GM03348 (cell line): Measurements from ENCODE around the gene MAP7D2.

ENCODE experiments used
- DNase-seq: peaks from one replicate; pipeline ENCODE4 v3.0.0; 2012; ENCODE audit warnings: low spot score

Gene MAP7D2

DNA sequence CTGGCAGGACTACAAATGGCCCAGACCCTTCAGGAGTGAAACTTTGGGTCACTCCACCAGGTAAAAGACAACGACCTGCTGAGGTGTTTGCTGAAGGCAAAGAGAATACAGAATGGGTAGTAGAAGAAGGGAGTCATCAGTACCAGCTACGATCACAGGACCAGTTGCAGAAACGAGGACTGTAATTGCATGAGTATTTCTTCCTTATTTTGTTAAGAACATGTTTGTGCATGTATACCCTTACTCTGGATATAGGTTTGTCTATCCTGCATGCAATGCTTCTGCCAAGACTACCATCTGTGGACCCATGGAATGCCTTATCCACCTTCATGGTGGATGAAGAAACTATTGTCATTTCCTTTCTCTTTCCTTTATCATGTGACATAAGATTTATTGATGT, 77.7 kb downstream of the MAP7D2 start:
- DNase-seq: no peak

DNA sequence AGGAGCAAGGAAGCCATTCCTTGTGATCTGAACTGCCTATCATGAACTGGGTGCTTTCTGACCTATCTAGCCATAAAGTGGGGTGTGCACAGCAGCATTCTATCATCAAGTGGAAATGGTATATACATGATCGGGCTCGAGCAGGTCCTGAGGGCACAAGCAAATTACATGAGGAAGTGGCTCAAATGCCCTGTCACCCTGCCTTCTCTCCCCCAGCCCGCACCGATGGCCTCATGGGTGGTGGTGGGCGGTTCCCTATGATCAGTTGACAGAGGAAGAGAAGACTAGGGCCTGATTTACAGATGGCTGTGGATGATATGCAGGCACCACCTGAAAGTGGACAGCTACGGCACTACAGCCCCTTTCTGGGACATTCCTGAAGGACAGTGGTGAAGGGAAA, 79.5 kb downstream of the MAP7D2 start:
- no peak for DNase-seq

DNA sequence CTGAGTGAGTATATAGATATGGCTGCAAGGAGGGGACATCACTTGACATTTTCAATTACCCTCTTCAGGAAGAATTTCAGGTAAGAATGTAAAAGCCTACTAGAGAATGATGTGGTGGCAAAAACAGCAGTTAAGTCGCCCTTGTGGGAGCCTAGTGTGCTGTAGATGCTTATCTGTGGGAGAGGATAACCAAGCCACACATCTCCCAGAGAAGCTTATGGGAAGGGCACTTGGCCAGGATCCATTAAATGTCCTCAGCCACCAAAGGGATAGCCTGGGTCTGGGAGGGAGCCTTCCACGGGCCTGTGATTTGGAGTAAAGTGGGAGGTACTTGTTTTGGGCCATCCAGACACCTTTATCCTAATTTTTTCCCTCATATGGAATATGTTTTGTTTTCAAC, 84.5 kb downstream of the MAP7D2 start:
- DNase-seq: no peak

DNA sequence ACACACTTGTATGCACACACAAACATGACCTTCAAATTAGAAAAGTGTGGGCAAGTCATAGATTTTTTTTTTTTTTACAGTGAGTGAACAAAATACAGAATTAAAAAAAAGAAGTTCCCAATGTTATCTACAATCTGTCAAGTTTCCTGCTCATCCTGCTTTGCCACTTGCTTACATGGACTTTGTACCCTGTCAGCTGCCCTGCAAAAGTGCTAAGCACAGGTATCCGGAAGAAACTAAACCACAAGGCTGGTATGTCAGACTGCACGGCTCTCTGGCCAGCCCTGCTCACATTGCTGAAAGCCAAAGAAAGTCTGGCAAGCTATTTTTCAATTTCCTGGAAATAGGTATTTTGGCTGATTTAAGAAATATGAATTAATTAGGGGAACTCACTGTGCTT, 87.0 kb downstream of the MAP7D2 start:
- no peak for DNase-seq

DNA sequence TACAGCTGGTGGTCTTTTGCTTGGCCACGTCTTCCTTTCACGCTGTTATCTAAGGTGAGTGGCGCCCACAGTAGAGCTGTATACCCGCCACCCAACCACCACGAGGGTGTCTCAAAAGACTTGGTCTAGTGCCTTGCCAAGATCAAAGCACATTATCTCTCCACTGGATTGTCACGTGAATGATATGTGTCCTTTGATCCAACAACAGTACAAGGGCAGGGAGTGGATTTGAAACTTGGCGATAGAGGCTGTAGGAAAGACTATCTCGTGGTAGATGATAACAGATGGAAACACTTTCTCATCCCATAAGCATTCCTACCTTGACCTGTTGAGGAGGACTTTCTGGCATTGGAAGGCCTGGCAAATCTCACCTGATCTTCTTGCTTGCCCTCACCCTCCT, 88.1 kb downstream of the MAP7D2 start:
- no peak for DNase-seq

DNA sequence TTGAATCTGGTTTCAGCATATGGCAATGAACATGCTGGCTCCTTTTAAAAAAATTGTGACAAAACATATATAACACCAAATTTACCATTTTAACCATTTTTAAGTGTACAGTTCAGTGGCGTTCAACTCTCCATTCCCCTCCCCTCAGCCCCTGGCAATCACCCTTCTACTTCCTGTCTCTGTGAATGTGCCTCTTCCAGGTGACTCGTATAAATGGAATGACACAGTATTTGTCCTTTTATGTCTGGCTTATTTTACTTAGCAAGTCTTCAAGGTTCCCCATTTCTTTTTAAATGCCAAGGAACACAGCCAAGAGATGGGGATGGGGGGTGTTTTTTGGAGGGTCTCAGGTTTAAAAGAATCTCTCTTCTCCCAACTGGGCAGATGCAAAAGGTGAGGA, 90.4 kb downstream of the MAP7D2 start:
- DNase-seq: no peak

DNA sequence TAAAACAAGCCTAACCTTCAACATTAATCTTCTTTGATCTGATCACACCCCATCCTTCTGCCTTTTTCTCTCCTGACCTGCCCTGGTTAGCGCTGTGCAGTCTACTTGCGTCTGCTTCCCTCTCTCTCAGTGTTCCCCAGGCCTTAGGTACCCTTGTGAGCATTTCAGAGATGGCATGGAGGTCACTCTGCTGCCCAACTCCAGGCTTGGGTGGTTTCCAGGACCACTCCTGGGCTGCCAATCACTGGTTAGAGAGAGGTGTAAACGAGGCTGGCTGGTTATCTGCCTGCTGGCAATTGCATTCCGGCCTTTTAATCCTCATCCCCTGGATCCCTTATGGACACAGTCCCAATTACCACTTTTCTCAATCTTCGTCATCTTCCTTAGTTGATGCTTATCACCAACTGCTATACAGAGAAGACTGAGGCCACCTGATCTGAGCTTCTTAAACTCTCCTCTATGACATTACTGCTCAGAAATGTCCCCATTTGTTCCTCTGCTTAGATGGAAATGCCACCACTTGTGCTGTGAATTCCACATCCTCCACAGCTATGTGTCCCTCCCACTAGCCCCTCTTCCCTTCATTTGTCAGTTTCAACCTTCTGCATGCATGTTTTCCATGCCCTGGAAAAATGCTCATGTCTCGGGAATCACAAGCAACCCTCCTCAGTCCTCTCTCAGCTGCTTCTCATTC, 96.9 kb downstream of the MAP7D2 start:
- no peak for DNase-seq

DNA sequence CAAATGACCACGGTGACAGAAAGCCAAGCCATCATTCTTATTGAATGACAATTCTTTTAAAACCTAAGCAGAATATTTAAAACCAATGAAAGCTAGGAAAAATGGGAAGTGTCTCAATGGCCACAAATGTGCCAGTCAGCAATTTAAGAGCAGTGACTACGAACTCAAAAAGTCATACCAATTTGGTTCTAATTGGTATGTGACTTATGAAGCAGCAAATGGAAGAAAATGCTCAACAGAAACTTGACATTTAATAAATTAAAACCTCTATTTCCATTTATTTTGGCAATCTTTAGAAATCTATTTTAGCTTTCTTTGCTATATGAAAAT, 100.1 kb downstream of the MAP7D2 start:
- DNase-seq: no peak

DNA sequence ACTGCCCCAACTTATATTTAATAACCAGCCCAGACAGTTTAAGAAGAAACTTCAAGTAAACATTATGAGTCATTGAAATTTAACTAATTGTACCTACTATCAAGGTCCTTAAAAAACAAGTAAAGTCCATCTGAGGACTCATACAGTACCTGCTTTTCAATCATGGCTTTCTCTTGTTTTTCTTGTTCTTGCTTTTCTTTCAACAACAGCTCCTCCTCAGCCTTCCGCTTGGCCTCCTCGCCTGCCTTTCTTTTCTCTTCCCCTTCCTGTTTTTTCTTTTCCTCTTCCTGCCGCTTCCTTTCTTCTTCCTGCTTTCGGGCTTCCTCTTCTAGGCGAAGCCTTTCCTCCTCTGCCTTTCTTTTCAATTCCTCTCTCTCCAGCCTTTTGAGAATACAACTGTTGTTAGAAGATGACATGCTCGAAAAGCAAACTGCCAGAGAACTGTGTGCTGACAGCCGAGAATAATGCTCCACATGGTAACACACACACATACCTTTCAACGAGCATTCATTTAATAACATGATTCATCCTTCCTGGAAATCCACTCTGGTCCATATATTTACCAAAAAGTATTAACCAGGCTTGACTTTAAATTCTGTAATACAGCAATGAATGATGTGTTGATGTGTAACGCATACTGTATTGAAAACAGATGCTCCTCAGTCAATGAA, 100.6 kb downstream of the MAP7D2 start:
- peak; percentile 8 for DNase-seq

DNA sequence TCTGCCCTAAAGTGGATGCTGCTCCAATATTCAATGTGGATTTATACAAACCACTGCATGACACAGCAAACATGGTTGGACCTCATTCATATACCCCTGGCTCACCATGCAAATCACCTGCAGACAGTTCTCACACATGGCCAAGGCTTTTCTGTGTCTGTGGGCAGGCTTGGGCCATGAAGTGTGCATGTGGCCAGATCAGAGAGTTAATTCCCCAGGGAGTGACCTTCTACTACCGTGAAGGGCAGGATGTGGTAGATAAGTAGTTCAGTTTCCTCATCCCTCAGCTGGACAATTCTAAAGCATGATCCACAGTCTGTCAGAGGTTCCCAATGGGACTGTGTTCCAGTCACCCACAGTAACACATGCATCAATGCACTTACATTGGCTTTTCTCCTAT, 101.3 kb downstream of the MAP7D2 start:
- no peak for DNase-seq

DNA sequence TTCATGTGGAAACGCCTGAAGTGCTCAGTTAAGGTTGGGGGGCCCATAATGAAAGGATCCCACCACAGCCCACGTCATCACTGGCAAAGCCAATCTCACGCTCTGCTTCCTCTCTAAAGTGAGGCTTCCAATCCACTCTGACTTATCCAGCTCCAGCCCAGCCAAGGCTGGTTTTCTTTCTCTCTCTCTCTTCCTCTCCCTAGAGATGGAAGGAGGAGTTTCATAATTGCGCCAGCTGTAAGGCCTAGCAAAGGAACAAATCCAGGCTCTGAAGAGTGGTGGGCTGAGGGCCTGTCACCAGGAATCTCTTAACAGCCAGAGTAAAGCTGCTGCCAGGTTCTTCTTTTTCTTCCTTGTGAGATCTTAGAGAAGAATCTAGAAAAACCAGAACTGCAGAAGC, 105.1 kb downstream of the MAP7D2 start:
- DNase-seq: no peak

DNA sequence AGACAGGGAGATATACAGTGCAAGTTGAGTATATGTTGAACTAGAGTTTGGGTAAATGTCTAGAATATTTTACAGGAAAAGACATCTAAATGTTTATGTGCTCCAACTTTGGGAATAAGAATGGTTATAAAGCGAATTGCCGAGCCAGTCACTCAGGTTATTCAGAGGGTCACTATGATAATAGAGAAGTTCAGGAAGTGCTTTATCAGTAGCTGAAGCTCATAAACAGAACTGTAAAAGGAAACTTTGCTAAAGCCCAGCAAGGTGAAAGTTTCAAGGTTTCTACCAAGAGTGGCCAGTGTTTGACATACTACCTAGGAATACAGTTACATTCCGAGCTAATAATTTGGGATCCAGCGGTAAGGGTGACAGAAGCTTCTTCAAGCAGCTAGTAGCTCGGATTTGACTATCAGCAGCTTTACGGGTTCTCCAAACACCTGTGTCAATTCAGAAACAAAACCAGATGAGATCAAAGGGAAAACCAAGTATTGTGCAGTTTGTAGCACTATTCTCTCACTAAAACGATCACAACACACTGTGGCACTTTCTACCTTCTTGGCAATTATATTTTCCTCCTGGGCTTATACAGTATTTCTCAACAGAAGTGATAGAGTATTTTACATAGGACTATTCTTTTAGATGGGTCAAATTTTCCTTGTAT, 108.6 kb downstream of the MAP7D2 start:
- DNase-seq: no peak

DNA sequence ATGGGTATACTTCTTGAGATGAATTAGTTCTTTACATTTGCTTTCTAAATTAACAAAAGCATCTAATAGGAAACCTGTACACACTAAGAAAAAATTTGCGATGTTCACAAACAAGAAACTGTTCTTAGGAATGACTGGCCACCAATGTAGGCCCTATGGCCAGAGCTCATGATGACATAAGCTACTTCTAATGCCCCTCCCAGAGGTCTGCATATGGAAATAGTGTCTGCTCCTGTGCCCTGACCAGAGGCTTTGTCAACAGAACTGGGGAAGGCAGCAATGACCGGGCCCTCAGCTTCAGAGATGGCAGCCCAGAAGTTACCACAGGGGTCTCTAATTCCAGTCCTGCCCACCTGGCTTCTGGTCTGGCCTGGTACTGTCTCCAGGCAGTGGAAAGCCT, 110.8 kb downstream of the MAP7D2 start:
- DNase-seq: no peak

DNA sequence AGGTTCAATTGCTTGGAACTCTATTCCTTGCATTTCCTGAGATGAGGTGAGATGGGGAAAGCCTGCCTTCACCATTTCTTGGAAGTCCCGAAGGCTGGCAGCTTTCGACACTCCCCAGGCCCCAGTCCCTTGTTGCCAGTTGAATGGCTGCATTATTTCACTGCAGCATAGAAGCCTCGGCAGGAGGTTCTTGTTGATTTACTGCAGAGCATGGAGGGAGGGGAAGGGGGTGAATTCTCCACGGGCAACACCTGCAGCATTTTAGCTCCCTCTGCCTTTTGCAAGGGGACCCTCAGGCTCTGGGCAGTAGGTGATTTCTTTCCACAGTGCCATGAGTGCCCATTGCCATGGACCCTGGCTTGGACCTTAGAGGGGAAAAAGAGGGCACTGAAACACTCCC, 115.1 kb downstream of the MAP7D2 start:
- DNase-seq: no peak

DNA sequence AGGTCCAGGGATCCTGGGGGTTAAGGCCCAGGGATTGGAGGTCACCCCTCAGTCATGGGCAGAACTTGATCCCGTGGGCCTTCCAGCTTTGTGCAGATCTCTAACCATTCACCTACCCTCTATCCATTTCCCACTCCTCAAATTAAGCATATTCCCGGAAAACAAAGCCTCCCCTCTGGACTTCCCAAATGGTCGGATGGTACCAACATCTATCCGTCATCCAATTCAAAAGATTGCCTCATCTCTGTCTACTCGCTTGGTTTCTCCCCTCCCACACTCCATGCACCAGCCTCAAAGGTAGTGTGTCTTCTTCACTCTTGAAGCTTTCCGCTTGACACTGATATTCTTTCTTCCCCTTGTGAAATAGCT, 125.4 kb downstream of the MAP7D2 start:
- DNase-seq: peak; percentile 3

DNA sequence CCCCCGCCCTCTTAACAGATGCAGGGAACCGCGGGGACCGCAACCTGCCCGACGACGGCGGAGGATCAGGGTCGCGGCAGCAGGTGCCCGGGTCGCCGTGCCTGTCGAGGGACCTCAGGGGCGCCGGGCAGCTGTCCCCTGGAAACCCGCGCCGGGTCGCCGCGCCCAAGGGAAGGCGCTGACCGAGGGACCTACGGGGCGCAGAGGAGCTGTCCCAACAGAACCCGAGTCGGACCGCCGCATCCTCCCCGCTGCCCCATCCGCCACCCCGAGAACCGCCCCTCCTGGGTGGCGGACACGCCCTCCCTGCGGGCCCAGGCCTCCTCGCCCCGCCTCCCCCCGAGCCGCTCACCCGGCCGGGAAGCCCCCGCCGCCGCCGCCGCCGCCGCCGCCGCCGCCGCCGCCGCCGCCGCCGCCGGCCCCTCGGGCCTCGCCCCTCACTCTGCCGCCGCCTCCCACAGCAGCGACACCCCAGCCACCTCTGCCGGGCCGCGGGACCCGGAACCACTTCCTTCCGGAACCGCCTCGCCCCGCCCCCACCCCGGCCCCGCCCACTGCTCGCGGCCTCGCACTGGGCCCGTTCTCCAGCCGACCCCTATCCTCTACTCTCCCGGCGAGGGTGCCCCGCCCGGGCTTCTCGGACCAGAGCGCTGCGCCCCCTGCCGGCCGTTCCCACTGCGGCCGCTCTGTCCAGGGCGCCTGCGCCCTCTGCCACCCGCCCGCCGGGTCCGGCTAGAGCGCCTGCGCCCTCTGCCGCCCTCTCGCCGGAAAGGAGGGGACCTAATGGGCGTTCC, 126.0 kb downstream of the MAP7D2 start, which contains the start of gene BCLAF3:
Gene BCLAF3 (minus strand): TSS at position 506 of the 794 bp plus-strand sequence. CDS start 20,797 bp downstream, outside the sequence.
- peak; percentile 96 for DNase-seq

DNA sequence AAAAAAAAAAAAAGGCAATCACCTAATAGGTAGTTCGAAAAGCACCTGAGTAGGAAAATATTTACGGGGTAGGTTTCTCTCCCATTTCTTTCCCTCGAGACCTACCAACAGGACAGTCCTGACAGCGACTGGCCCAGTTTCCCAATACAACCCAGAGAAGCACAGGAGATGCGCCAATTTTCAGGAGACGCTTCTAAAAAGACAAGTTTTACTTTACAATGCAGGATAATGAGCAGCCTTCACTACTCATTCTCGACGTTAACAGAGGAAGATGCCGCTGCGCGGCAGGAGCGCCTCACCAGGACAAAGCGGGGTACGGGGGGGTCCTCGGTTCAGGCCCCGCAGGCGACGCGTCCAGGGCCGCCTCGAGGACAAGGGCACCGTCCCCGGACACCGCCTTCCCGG, 126.6 kb downstream of the MAP7D2 start:
- DNase-seq: peak; percentile 11

DNA sequence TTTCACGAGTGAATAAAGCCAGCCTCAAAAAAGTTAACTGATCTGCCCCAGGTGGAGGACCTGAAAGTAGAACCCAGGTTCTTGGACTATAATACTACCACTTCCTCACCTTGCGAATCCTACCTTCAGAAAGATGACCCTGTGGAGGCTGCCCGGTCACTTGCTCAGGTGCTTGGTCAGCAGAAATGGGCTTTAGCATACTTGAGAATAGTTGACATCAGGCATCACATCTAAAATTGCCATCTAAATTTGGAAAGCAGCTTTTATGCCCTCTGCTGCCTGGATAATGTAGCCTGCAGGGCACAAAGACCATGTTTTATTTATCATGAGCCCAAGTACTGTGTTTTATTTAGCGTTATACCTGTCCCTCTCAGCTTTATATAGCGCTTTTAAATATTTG, 128.9 kb downstream of the MAP7D2 start:
- no peak for DNase-seq

DNA sequence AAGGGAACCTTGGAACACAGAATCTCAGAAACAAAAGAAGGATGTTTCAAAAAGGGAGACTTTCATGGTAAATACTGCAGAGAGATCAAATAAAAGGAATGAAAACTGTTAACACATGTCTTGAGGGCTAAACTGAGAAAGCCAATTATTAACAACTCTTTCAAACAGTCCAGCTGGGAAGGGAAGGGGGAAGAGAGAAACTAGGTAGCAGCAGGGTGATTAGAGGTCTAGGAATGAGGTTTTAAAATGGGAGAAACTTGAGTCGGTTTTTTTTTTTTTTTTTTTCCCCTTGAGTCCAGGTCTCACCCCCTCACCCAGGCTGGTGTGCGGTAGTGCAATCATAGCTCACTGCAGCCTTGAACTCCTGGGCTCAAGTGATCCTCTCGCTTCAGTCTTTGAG, 130.2 kb downstream of the MAP7D2 start:
- no peak for DNase-seq

DNA sequence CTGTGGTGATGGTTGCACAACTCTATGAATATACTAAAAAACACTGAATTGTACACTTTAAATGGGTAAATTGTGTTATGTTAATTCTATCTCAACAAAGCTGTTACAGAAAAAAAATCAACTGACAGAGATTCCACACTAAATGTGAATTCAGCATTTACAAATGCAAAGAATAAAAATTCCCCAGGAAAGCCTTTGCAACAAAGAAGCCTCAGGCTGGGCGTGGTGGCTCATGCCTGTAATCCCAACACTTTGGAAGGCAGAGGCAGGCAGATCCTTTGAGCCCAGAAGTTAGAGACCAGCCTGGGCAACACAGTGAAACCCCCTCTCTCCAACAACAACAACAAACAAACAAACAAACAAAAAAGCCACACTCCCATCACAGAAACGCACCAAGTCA, 134.8 kb downstream of the MAP7D2 start:
- DNase-seq: no peak

DNA sequence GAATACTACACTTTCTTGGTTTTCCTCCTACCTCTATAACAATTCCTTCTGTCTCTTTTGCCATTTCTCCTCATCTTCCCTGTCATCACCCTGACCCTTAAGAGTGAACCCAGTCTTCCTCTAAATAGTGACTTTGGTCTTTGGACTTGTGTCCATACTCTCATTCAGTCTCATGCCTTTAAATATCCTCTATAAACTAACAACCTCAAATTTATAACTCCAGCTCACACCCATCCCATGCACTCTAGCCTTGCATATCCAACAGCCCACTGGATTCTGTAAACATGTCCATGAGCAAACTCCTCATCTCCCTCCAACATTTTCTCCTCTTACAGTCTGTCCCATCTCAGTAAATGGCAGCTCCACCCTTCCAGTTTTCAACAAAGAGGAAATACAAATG, 140.9 kb downstream of the MAP7D2 start:
- no peak for DNase-seq

DNA sequence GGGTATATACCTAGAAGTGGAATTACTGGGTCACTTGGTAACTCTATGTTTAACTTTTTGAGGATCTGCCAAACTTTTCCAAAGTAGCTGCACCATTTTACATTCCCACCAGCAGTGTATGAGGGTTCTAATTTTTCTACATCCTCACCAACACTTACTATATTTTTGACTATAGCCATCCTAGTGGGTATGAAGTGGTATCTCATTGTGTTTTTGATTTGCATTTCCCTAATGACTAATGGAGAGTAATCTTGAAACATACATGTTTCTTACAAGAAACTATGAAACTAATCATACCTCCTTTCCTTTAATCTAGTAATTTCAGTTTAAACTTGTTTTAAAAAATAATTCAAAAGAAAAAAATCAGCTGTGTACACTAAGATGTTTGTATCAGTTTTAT, 143.7 kb downstream of the MAP7D2 start:
- no peak for DNase-seq

DNA sequence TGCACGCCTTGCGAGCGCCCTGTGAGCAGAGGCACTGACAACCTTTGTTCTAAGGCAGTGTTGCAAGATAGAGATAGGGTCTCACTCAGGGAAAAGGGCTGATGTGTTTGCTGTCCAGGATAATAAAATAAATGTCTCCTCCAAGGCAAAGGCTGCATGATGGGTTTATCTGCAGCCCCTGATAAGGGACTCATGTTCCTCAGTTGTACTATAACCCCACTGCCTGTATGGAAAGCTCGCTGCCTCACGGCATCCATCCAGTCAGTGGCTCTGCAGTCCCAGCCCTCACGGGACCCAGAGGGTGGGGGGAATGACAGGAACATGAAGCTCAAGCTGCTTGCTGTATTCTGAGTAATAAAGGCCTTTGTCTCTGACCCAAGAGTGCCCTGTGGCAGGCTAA, 148.4 kb downstream of the MAP7D2 start:
- no peak for DNase-seq
